Measurements from ENCODE around the gene OLFML2A.
A peak's percentile ranks its signal among the peaks of the same experiment; 100 is the strongest.

OLFML2A gene

DNA sequence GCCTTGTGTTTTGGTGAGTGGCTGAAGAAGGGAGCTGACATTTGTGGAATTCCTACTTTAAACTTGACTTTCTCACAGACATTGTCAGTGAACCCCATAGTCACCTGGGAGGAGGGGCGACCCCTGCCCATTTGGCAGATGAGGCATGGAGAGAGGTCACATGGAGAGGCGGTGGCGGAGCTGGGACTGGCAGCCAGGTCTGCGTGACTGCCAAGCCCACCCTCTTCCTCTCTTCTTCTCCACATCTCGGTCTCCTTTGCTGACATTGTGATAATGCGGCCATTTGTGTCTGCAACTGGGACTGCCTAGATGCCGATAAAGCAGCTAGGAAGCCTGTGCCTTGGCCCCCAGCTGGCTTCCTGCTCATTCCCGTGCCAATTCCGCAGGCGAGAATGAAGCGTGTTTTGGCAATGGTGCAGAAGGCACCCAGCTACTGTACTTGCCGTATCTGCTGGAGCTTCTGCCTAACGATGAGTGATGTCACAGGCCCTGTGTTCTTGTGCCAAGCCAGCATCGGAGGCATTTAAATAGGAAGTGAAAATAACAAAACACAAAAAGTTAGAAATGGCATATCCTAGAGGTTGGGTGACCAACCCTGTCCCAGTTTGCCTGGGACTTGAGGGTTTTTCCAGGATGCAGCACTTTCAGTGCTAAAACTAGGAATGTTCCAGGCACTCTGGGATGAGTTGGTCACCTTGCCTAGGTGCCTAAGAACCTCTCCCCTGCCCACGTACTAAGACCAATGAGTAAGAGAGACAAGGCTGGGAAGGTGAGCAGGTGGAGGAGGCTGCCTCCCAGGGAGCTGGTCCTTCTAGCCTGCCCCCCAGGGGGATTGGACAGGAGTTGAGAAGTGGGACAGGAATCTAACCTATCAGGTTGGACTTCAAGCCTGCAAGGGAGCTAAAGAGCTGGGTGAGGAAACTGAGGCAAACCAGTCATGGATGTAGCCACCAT, 23.6 kb downstream of the OLFML2A start:
- peak; percentile 13 for DNase-seq

- DNase-seq, result no peak
These were observed 24.4 kb downstream of the OLFML2A start for GRCh38 chr9:124801356-124801755.

DNA sequence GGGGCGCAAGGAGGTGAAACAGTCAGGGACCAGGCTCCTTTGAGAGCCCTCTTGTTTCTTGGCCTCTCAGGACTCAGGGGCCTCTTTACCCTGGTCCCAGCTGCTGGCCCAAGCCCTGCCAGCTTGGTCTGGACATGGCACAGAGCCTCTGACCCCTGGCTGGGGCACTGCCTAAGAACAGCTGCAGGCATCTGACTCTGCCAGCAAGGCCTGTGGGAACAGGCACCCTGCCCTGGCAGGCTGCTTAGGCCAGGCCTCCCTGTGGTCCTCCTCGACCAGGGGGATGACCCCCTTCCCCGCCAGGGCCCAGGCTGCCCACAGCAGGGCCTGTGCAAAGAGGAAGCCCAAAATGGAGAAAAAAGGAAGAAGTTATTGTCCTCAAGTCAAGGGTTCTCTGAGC, 25.5 kb downstream of the OLFML2A start:
- no peak for DNase-seq

GRCh38 chr9:124803911-124804310, 27.0 kb downstream of the OLFML2A start:
- DNase-seq, result no peak

GRCh38 chr9:124805186-124805585, 28.3 kb downstream of the OLFML2A start:
- DNase-seq, result no peak

- DNase-seq, result no peak
These were observed 31.5 kb downstream of the OLFML2A start for GRCh38 chr9:124808246-124808956.

DNA sequence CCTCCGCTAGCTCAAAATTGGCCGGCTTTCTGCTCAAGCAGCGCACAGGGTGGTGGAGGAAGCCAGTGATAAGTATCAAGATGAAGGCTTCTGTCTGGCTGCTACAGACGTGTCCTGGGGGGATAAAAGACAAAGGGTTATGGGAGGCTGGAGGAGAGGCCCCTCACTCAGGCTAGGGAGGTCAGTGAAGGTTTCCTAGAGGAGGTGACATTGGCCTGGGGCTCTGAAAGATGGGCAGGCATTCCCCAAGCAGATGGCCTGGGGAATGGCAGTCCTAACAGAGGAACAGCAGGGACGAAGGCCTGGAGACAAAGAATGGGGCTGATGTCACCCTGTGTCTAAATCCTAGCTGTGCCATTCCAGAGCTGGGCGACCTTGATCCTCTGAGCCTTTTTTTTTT, 32.3 kb downstream of the OLFML2A start:
- DNase-seq, result no peak

DNA sequence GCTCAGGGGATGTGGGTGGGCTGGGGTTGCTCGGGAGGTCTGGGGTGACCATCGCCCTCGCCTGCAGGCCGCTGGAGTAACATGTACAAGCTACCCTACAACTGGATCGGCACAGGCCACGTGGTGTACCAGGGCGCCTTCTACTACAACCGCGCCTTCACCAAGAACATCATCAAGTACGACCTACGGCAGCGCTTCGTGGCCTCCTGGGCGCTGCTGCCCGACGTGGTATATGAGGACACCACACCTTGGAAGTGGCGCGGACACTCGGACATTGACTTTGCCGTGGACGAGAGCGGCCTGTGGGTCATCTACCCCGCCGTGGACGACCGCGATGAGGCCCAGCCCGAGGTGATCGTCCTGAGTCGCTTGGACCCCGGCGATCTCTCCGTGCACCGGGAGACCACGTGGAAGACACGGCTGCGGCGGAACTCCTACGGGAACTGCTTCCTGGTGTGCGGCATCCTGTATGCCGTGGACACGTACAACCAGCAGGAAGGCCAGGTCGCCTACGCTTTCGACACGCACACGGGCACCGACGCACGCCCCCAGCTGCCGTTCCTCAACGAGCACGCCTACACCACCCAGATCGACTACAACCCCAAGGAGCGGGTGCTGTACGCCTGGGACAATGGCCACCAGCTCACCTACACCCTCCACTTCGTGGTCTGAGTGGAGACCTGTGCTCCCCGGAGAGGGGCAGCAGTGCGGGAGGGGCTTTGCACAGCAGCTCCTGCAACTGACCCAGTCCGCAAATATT, 33.0 kb downstream of the OLFML2A start:
- DNase-seq, result no peak

- DNase-seq, result no peak
These were observed 33.9 kb downstream of the OLFML2A start for GRCh38 chr9:124810663-124811355.

DNA sequence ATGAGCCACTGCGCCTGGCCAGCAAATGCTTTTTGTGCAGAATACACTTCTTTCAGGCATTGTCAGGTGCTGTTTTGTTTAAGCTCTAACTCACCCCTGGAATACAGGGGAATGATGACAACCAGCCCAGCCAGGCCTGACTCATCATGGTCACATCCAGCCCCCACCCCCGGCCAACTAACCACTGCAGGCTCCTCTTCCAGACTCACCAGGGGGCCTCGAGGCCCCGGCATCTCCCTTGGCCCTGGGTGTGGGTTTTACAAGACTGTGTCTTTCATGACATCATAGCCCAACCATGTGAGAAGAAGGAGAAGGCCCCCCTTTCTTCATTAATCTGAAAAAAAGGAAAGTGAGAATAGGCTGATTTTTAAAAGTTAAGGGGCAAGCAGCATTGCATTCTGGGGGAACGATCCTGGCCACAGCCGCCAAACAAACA, 35.5 kb downstream of the OLFML2A start:
- DNase-seq, result no peak

- no peak for DNase-seq
These were observed 36.1 kb downstream of the OLFML2A start for GRCh38 chr9:124813041-124813440.

DNA sequence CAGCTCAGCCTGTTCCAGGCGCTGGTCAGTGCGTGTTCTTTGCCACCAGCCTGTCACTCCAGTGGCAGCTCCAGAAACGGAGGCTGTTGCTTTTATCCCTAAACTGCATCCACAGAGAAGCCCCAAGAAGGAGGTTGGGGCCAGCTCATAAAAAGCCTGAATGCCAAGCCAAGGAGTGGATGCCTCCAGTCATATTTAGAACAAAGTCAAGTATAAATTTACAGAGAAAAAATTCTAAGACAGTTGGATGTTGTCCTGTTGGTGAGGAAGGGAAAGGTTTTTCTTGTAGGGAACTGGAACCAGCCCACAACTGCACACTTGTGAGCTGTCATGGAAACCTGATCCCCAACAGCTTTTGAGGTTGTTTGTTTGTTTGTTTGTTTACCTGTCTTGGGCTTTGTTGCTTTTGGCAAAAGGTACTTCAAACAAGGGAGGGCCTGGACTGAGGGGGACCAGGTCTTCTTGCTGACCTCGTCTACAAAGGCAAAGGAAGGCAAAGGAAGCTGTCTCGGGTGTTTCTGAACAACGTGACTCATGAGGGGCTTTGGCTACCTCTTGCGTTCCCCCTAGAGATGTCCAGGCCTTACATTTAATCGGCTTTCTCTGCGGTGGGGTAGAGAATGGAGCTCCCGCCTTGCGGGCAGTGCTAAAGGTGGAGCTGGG, 36.7 kb downstream of the OLFML2A start:
- no peak for DNase-seq

DNA sequence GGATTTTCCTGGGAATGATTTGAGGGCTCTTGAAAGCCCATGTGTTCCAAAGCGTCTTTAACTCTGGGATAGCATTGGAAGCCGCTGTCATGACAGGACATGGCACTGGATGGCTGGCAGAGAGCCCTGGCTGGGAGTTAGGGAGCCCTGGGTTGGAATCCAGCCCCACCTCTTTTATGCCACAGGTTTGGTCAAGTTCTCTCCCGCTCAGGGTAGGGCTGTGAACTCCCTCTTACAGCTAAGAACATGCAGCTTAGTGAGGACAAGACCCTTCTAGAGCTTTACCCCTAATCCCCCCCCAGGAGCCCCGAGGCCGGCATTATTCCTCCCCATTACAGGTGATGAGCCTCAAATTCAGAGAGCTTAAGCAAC, 37.2 kb downstream of the OLFML2A start:
- DNase-seq, result no peak

- no peak for DNase-seq
These were observed 38.7 kb downstream of the OLFML2A start for GRCh38 chr9:124815601-124816000.

DNA sequence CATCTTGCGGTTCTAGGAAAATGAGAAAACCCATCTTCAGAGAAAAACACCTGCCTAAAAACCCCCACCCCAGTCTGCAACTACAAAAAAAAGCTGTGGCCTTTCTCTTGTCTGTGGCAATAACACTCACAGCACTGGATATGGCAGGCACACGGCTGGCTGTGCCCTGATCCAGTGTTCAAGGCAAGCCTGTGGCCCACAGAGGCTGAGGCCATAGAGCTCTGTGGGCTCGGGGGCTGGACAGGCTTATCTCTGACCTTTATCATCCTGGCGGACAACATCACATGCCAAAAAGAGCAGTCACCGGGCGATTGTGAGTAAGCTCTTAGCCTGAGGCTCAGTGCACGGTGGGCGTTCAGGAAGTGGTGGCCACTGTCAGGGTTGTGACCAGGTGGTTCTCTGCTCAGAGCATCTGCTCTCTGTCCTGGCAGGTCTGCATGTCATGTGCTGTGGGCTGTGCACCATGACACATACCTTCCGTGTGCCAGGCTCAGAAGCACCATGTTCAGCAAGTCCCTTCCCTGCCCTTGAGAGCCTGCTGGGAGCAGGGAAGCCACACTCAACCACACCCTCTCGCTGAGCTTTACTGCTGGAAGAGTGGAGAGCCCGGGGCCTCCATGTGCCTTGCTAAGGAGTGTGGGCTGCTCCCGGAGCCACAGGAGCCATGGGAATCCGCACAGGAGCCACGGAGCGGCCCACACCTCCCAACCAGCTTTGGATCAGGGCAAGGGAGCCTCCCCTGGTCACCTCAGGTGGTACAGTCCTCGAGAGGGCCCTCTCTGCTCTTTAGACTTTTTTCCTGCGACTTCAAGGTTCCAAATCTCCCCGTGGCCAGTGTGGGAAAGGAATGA, 41.7 kb downstream of the OLFML2A start:
- DNase-seq, result no peak

GRCh38 chr9:124820698-124821623, 44.0 kb downstream of the OLFML2A start:
- no peak for DNase-seq

GRCh38 chr9:124828489-124829333, 51.8 kb downstream of the OLFML2A start:
- DNase-seq, result no peak

- no peak for DNase-seq
These were observed 52.4 kb downstream of the OLFML2A start for GRCh38 chr9:124829334-124829669.

- no peak for DNase-seq
These were observed 53.7 kb downstream of the OLFML2A start for GRCh38 chr9:124830593-124830992.

Measured in SIG-M5 (cell line).